Central memory CD4-positive, alpha-beta T cell (primary cell): ENCODE results near the gene SETD3.

ENCODE experiments used
- DNase-seq: peaks from one replicate; pipeline ENCODE4 v3.0.0; 2022

The SETD3 gene

GRCh38 chr14:99420711-99421110, 59.9 kb downstream of the SETD3 start:
- no peak for DNase-seq

- no peak for DNase-seq
Measured at GRCh38 chr14:99419905-99420304, 60.8 kb downstream of the SETD3 start.

- DNase-seq = no peak
Measured at GRCh38 chr14:99418242-99418641, 62.4 kb downstream of the SETD3 start.

GRCh38 chr14:99416909-99417308, 63.8 kb downstream of the SETD3 start:
- no peak for DNase-seq

GRCh38 chr14:99415496-99416281, 65.0 kb downstream of the SETD3 start:
- peak; percentile 70 for DNase-seq

- DNase-seq = no peak
Measured at GRCh38 chr14:99413911-99414310, 66.7 kb downstream of the SETD3 start.

GRCh38 chr14:99413172-99413571, 67.5 kb downstream of the SETD3 start:
- DNase-seq = no peak

- no peak for DNase-seq
Measured at GRCh38 chr14:99412117-99413061, 68.3 kb downstream of the SETD3 start.

- no peak for DNase-seq
Measured at GRCh38 chr14:99410019-99410418, 70.6 kb downstream of the SETD3 start.

- no peak for DNase-seq
Measured at GRCh38 chr14:99408971-99409289, 71.7 kb downstream of the SETD3 start.

GRCh38 chr14:99408286-99408970, 72.2 kb downstream of the SETD3 start:
- no peak for DNase-seq

GRCh38 chr14:99407416-99407815, 73.2 kb downstream of the SETD3 start:
- no peak for DNase-seq

GRCh38 chr14:99402950-99403349, 77.7 kb downstream of the SETD3 start:
- no peak for DNase-seq

- DNase-seq = no peak
Measured at GRCh38 chr14:99402285-99402648, 78.4 kb downstream of the SETD3 start.

- no peak for DNase-seq
Measured at GRCh38 chr14:99401621-99402284, 78.9 kb downstream of the SETD3 start.

GRCh38 chr14:99401211-99401610, 79.4 kb downstream of the SETD3 start:
- DNase-seq = no peak

- no peak for DNase-seq
Measured at GRCh38 chr14:99397698-99398097, 83.0 kb downstream of the SETD3 start.

- DNase-seq = peak; percentile 45
Measured at GRCh38 chr14:99395909-99396530, 84.6 kb downstream of the SETD3 start.

- no peak for DNase-seq
Measured at GRCh38 chr14:99394602-99395156, 86.0 kb downstream of the SETD3 start.

- peak; percentile 19 for DNase-seq
Measured at GRCh38 chr14:99393059-99393655, 87.5 kb downstream of the SETD3 start.

- DNase-seq = no peak
Measured at GRCh38 chr14:99391671-99392070, 89.0 kb downstream of the SETD3 start.
